NCI-H446 (cell line): ENCODE data around the gene PPP1CC.
"Not testable (repeated sequence)": the region's sequence is repeated elsewhere in the genome, so short reads cannot be mapped to it uniquely, and the experiment has no call there.

ENCODE experiments used
- DNase-seq, 2 experiments: peaks; one replicate each; lab custom pipeline; 2025; lab: John Stamatoyannopoulos, UW

The PPP1CC gene

DNA sequence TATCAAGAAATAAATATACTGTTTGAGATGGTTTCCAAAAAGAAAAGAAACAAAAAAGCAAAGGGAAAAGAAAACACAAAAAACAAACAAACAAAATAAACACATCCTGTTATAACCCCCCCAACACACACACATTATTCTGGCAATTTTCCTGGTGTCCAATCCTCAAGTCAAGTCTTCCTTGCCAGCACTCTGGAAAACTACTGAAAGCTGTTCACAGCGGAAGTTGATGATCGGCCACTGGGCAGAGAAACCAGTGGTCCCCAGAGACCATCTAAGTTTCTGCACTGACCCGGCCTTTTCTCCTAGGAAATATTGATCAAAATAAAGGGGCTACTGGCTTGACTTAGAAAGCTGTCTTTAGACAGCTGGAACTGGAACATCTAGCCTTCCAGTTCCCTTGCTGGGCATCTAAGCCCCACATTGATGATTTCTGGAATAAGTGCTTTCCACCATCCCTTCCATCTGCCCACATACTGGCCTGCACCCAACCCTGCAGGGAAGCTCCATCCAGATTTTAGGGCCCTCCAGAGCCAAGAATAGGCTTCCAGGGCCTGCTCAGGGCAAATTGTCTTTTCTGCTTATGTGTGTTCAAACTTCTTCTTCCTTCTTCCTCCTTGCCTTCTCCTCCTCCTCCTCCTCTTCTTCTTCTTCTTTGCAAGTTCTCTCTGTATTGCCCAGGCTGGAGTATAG lies 11.6 kb upstream of the PPP1CC start:
- peak; percentile 81 to 89 for DNase-seq

GRCh38 chr12:110750784-110751461 lies 8.2 kb upstream of the PPP1CC start:
- no peak for DNase-seq

- no peak for DNase-seq
Measured at GRCh38 chr12:110746550-110746949, 3.9 kb upstream of the PPP1CC start.

DNA sequence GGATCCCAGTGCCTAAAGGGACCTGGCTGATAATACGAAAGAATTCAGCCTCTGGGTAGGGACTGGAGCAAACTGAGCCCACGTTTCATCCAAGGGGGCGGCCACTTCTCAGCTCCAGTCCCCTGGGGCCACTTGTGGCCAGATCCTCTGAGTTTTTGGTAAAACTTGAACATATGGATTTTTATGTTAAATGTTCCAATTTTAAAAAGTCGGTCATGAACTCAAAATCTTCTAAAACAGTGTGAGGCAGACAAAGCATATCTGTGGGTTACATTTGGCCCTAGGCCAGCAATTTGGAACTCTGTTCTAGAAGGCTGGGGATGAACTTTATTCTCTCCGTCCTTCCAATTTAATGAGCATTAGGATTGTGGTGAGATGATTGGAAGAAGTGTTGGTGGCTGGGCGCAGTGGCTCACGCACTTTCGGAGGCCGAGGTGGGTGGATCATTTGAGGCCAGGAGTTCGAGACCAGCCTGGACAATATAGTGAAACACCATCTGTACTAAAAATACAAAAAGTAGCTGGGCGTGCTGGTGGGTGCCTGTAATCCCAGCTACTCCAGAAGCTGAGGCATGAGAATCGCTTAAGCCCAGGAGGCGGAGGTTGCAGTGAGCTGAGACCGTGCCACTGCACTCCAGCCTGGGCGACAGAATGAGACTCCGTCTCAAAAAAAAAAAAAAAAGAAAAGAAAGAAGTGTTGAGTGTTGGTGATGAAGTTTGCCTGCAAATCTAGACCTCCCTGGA lies 3.0 kb upstream of the PPP1CC start:
- no peak for DNase-seq

GRCh38 chr12:110744601-110745264 lies 2.0 kb upstream of the PPP1CC start:
- no peak for DNase-seq

DNA sequence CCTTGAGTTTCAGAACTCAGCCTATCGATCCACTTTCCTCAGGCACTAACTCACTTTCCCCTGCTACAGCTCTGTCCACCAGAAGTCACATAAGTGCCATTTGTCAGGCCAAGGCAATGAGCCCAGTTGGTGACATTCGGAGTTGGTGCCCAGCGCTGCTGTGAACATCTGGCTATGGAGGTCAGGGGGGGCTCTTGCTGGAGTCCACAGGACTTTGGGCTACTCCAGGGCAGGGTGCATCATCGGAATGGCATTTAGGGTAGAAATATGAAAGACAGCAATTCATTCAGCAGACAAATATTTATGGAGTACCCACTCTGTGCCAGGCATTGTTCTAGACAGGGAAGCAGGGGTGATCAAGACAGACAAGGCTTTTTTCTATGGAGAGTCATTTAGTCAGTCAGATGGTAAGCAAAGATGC lies 1.5 kb upstream of the PPP1CC start:
- DNase-seq: no peak

DNA sequence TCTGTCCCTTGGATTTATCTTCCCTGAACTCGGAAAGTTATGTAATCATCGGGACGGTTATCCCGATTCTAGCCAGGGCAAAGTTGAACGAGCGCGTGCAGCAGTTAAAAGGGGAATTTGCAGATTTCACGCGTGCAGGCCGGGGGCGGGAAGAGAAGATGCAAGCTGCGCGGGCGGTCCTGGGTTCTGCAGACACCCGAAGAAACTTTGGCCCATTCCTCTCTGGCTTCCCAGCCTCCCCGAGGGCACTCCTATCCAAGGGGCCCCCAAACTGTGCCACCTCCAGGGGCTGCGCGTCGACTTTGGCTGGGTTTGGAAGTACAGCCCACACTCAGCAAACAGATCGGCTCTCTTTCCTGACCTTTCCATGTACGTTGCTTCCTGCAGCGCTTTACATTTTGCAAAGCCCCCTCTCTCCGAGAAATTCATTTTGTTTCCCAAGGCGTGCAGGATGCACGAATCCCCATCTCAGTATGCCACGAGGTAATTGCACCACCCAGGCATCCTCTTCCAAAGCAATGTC lies 941 bp upstream of the PPP1CC start:
- DNase-seq: no peak

GRCh38 chr12:110742096-110742717 lies 484 bp downstream of the PPP1CC start:
- no peak for DNase-seq

- DNase-seq: no peak
Measured at GRCh38 chr12:110741341-110742095, 1.2 kb downstream of the PPP1CC start.

DNA sequence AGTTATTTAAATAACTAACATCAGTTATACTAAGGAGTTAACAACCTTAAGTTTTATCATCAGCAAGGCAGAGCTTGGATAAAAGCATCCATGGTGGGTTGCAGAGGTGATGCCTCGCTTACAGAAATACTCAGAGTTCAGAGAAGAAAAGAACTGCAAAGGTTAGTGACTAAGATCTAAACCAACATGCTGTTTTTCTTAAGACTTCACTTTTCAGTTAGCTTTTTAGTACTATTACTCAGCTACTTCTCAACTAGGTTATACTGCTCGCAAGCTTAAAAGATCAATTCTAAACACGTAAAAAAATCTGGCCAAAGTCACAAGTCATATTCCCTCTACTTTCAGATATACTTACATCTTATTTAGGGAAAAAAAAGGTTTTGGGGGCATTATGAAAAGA lies 2.8 kb downstream of the PPP1CC start:
- no peak for DNase-seq

DNA sequence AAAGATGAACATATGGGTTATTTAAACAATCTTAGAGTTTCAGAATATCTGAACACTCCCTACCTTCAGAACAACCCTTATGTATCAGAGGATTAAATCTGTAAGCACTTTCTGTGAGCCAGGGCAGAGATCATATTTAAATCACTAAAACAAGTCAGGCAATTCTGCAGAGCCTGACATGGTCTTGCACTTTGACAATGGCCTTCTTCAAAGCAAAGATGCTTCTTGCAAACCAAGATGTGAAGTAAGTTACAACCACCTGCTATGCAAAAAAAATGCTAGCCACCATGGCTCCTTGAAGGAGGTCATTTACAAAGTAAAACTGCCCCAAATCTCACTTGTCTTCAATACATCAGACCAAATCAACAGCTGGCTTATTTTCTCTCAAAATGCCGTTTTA lies 3.2 kb downstream of the PPP1CC start:
- DNase-seq: no peak

- no peak for DNase-seq
Measured at GRCh38 chr12:110737532-110737931, 5.2 kb downstream of the PPP1CC start.

- not testable (repeated sequence) for DNase-seq
Measured at GRCh38 chr12:110737016-110737415, 5.7 kb downstream of the PPP1CC start.

DNA sequence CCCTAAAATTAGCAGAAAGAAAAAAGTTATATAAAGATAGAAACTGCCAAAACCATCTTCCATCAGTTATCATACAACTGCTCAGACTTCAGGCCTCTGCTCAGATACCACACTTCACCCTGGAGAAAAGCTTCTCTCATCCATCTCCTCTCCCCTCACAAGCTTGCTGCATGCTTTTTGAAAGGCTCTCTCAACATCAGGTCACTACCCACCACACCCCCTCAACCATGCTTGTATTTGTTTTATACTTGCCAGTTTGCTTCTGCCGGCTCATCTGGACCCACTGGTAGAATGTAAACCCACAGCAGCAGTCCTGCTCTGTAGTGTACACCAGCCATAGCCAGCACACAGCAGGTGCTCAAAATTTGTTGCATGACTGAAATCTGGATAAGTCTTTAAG lies 8.8 kb downstream of the PPP1CC start:
- DNase-seq: no peak

- DNase-seq: peak in 1 of 2 experiments; percentile 24
Measured at GRCh38 chr12:110733089-110733715, 9.5 kb downstream of the PPP1CC start.

DNA sequence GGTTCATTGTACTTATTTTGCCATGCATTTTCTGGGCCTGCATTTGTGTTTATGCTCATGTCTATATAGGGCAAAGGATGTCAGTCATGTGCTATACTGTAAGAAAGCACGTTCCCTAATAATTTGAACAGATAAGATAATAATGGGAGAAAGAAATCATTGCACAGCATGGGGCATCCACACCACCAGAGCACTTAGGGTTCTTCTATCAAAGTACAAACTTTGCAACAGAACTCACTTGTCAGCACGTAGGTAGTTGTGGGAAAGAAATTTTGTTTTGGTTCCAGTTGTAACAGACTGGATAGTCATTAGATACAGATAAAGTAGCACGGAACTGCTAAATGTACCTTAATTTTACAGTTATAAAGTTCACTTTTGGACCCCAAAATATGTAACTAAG lies 10.1 kb downstream of the PPP1CC start:
- no peak for DNase-seq

- DNase-seq: no peak
Measured at GRCh38 chr12:110731479-110731878, 11.2 kb downstream of the PPP1CC start.

DNA sequence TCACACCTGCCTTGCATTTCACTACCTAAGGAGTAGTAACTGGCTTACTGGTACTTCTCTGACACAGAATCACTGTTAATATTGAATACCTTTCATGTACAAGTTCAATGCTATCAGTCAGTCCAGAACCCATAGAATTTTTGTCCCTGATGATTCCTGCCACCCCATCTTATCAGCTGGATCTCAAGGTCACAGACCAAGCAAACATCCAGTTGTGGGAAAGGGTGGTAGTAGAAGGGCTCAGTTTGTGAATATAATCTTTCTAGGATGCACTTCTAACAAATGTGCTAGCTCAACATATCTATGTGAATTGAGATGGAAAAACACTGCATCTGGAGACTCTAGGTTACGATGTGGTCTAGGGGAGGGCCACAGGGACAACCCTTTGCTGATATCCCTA lies 14.1 kb downstream of the PPP1CC start:
- DNase-seq: no peak

DNA sequence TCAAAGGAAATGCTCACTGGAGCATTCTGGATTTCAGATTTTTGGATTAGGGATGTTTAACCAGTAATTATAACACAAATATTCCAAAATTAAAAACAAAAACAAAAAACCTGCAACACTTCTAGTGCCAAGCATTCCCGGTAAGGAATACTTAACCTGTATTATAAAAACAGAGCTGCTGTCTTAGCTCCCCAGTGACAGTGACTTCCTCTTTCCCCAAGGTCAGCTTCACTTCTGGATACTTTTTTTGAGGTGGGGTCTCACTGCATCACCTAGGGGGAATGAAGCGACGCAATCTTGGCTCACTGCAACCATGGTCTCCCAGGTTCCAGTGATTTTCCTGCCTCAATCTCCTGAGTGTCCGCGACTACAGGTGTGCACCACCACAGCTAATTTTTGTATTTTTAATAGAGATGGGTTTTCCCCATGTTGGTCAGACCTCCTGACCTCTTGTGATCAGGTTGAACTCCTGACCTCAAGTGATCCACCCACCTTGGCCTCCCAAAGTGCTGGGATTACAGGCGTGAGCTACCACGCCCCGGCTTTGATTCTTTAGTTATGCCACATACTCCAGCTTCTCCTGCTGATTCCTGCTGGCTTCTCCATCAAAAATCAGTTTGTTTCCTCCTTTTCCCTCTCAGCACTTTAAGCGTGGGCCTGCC lies 15.9 kb downstream of the PPP1CC start:
- DNase-seq: no peak

DNA sequence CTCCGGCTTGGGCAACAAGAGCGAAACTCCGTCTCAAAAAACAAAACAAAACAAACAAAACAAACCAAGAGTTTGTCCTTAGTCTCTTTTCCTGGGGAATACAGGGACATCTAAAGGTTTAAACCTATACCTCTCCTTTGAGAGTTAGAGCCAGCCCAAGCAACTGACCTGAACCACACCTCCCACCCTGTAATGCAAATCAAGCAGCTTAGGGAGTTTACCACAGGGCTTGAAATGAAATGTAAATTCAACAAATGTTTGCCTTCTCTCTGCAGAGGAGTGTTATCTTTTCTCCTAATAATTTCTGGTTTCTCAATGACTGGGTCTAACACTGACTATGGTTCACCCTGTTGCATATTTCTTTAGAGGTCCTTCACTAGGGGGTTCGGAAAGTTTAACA lies 16.7 kb downstream of the PPP1CC start:
- DNase-seq: no peak
